BLaER1 (cell line): Measurements from ENCODE around the gene POLR3E.

Source experiments
- H3K27ac ChIP-seq: shearing (Covaris generic); formaldehyde crosslinking; 2 replicates; pipeline ENCODE4 v1.8.1; 2022
- H3K27me3 ChIP-seq: shearing (Covaris generic); formaldehyde crosslinking; 2 replicates; pipeline ENCODE4 v1.8.1; 2022
- H3K36me3 ChIP-seq: shearing (Covaris generic); formaldehyde crosslinking; 2 replicates; pipeline ENCODE4 v1.8.1; 2022
- H3K4me1 ChIP-seq: shearing (Covaris generic); formaldehyde crosslinking; 2 replicates; pipeline ENCODE4 v1.8.1; 2022
- H3K4me2 ChIP-seq: shearing (Covaris generic); formaldehyde crosslinking; 2 replicates; pipeline ENCODE4 v1.8.1; 2022
- H3K4me3 ChIP-seq: shearing (Covaris generic); formaldehyde crosslinking; 2 replicates; pipeline ENCODE4 v1.8.1; 2022
- H3K9ac ChIP-seq: shearing (Covaris generic); formaldehyde crosslinking; 2 replicates; pipeline ENCODE4 v1.8.1; 2022
- H3K9me3 ChIP-seq: shearing (Covaris generic); formaldehyde crosslinking; 2 replicates; pipeline ENCODE4 v1.8.1; 2022
- H4K20me1 ChIP-seq: shearing (Covaris generic); formaldehyde crosslinking; 2 replicates; pipeline ENCODE4 v1.8.1; 2022
- Cebpa-rat ChIP-seq: shearing (Covaris generic); IDR thresholded peaks from 2 replicates; pipeline ENCODE4 v1.8.1; 2022

POLR3E gene

DNA sequence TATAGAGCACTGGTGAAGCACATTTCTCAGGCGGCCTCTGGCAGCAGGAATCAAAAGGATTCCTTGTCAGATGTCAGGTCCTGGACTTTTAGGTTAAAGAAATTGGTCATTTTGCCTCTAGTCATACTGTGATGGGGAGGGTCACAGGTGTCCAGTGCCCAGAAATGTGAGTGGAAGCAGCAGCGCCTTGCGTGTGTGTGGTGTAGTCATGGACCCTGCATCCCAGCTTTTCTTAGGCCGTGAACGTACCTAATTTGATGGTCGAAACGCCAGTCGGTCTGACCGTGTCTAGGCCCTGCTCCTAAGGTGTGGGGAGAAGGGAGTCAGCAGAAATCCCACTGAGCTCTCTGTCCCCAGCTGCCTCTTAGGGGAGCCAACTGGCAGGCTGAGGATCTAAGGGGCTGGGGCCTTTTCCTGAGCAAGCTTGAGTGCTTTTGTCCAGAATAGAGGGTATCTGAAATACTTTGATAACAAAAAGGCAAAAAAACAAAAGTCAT, 32.0 kb downstream of the POLR3E start:
- Histone ChIP-seq H3K9ac (no peak overlapping the region), H3K4me3 (no peak overlapping the region), H4K20me1 (peaks cover 48% of the 10 kb centered on the region), H3K27me3 (no peaks in the 10 kb centered on the region), H3K4me1 (no peaks in the 10 kb centered on the region), H3K4me2 (no peak overlapping the region), H3K36me3 (peaks cover 100% of the 10 kb centered on the region), H3K27ac (no peak overlapping the region), H3K9me3 (no peaks in the 10 kb centered on the region)
- no peak for TF ChIP-seq Cebpa-rat

DNA sequence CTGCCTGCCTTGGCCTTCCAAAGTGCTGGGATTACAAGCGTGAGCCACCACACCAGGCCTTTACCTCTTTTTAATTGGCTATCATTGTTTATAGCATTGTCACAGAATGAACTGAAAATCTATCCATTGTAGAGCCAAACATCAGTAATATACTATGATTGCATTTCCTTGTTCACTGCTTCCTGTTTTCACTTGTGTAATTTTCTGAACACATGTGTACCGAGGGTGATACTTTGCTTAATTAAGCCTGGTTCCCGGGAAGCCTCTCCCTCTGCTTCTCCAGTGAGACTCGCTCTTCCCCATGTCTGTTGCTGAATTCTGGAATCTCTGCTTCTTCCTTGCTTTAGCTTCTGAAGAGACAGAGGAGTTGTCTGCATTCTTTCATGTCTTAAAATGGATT, 33.1 kb downstream of the POLR3E start:
- Histone ChIP-seq H3K4me2 (no peak overlapping the region), H3K36me3 (peaks cover 100% of the 10 kb centered on the region), H3K27me3 (no peaks in the 10 kb centered on the region), H3K9ac (no peak overlapping the region), H3K27ac (no peak overlapping the region), H3K4me3 (no peak overlapping the region), H4K20me1 (peaks cover 39% of the 10 kb centered on the region), H3K4me1 (no peaks in the 10 kb centered on the region), H3K9me3 (peaks cover 5% of the 10 kb centered on the region)
- no peak for TF ChIP-seq Cebpa-rat

GRCh38 chr16:22333457-22333994, 36.3 kb downstream of the POLR3E start:
- H3K27ac ChIP-seq: no peak overlapping the region
- TF ChIP-seq Cebpa-rat: no peak
- no peak overlapping the region for H3K4me3 ChIP-seq
- H3K9ac ChIP-seq: no peak overlapping the region
- peaks cover 35% of the 10 kb centered on the region for H3K9me3 ChIP-seq
- no peaks in the 10 kb centered on the region for H3K27me3 ChIP-seq
- peaks cover 9% of the 10 kb centered on the region for H4K20me1 ChIP-seq
- no peaks in the 10 kb centered on the region for H3K4me1 ChIP-seq
- H3K4me2 ChIP-seq: no peak overlapping the region
- peaks cover 85% of the 10 kb centered on the region for H3K36me3 ChIP-seq

- peaks cover 66% of the 10 kb centered on the region for H3K36me3 ChIP-seq
- no peaks in the 10 kb centered on the region for H3K27me3 ChIP-seq
- TF ChIP-seq Cebpa-rat: no peak
- H4K20me1 ChIP-seq: no peaks in the 10 kb centered on the region
- peaks cover 55% of the 10 kb centered on the region for H3K9me3 ChIP-seq
- H3K4me1 ChIP-seq: no peaks in the 10 kb centered on the region
- no peak overlapping the region for H3K4me2 ChIP-seq
- H3K4me3 ChIP-seq: peak overlapping the region; percentile 11; the same call in 1 of the 2 replicates
- H3K9ac ChIP-seq: no peak overlapping the region
- no peak overlapping the region for H3K27ac ChIP-seq
These were observed 38.5 kb downstream of the POLR3E start for GRCh38 chr16:22335668-22336246.

- Histone ChIP-seq H3K27ac (no peak overlapping the region), H3K4me3 (no peak overlapping the region), H3K9me3 (peaks cover 62% of the 10 kb centered on the region), H3K9ac (no peak overlapping the region), H3K27me3 (no peaks in the 10 kb centered on the region), H3K4me1 (no peaks in the 10 kb centered on the region), H3K36me3 (peaks cover 58% of the 10 kb centered on the region), H3K4me2 (no peak overlapping the region), H4K20me1 (no peaks in the 10 kb centered on the region)
- no peak for TF ChIP-seq Cebpa-rat
These were observed 39.4 kb downstream of the POLR3E start for GRCh38 chr16:22336581-22336980.

GRCh38 chr16:22337045-22337444, 39.8 kb downstream of the POLR3E start:
- peaks cover 54% of the 10 kb centered on the region for H3K36me3 ChIP-seq
- H3K4me2 ChIP-seq: no peak overlapping the region
- no peak overlapping the region for H3K9ac ChIP-seq
- no peak overlapping the region for H3K27ac ChIP-seq
- H3K27me3 ChIP-seq: no peaks in the 10 kb centered on the region
- no peak overlapping the region for H3K4me3 ChIP-seq
- TF ChIP-seq Cebpa-rat: no peak
- peaks cover 62% of the 10 kb centered on the region for H3K9me3 ChIP-seq
- H4K20me1 ChIP-seq: no peaks in the 10 kb centered on the region
- H3K4me1 ChIP-seq: no peaks in the 10 kb centered on the region

DNA sequence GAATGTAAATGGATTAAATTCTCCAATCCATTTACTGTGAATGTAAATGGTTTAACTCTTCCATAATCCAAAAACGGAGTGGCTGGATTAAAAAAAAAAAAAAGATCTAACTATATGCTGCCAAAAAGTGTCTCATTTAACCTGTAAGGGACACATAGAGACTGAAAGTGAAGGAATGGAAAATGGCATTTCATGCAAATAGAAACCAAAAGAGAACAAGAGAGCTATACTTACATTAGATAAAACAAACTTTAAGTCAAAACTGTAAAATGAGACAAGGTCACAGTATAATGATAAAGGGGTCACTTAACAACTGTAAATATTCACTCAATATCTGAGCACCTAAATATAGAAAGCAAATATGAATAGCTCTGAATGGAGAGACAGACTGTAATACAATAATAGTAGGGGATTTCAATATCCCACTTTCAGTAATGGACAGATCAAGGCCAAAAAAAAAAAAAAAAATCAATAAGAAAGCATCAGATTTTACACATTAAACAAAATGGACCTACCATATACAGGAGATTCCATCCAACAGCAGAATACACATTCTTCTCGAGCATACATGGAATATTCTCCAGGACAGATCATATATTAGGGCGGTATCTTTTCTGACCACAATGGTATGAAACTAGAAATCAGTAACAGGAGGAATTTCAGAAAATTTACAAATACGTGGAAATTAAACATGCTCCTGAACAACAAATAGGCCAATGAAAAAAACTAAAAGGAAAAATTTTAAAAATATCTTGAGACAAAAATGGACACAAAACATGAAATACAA, 40.8 kb downstream of the POLR3E start:
- no peaks in the 10 kb centered on the region for H3K4me1 ChIP-seq
- H3K27ac ChIP-seq: no peak overlapping the region
- no peak for TF ChIP-seq Cebpa-rat
- peaks cover 44% of the 10 kb centered on the region for H3K36me3 ChIP-seq
- no peaks in the 10 kb centered on the region for H4K20me1 ChIP-seq
- H3K9ac ChIP-seq: no peak overlapping the region
- H3K27me3 ChIP-seq: no peaks in the 10 kb centered on the region
- H3K4me2 ChIP-seq: no peak overlapping the region
- H3K4me3 ChIP-seq: no peak overlapping the region
- H3K9me3 ChIP-seq: peaks cover 62% of the 10 kb centered on the region

DNA sequence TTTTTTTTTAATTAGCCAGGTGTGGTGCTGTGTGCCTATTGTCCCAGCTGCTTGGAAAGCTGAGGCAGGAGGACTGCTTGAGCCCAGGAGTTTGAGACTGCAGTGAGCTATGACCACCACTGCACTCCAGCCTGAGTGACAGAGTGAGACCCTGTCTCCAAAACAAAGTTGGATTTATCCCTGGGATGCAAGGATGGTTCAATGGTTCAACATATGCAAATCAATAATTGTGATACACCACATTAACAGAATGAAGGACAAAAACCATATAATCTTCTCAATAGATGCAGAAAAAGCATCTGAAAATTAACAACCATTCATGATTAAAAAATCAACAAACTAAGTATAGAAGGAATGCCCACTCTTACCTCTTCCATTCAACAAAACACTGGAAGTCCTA, 43.7 kb downstream of the POLR3E start:
- Histone ChIP-seq H3K4me1 (no peaks in the 10 kb centered on the region), H3K4me2 (no peak overlapping the region), H3K4me3 (no peak overlapping the region), H4K20me1 (no peaks in the 10 kb centered on the region), H3K9ac (no peak overlapping the region), H3K36me3 (peaks cover 20% of the 10 kb centered on the region), H3K27ac (no peak overlapping the region), H3K27me3 (no peaks in the 10 kb centered on the region), H3K9me3 (peaks cover 50% of the 10 kb centered on the region)
- no peak for TF ChIP-seq Cebpa-rat

DNA sequence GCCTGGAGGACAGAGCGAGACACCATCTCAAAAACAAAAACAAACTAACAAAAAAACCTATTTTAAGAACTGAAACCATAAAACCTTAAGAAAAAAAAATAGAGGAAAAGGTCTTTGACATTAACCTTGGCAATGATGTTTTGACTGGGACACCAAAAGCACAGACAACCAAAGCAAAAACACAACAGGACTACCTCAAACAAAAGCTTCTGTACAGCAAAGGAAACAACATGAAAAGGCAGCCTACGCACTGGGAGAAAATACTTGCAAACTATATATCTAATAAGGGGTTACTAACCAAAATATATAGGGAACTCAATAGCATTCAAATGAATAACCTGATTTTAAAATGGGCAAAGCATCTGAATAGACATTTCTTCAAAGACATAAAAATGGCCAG, 44.9 kb downstream of the POLR3E start:
- TF ChIP-seq Cebpa-rat: no peak
- H3K9me3 ChIP-seq: peaks cover 39% of the 10 kb centered on the region
- no peaks in the 10 kb centered on the region for H4K20me1 ChIP-seq
- H3K36me3 ChIP-seq: peaks cover 21% of the 10 kb centered on the region
- no peak overlapping the region for H3K27ac ChIP-seq
- no peak overlapping the region for H3K4me2 ChIP-seq
- no peaks in the 10 kb centered on the region for H3K27me3 ChIP-seq
- no peak overlapping the region for H3K4me3 ChIP-seq
- no peaks in the 10 kb centered on the region for H3K4me1 ChIP-seq
- H3K9ac ChIP-seq: no peak overlapping the region

- Histone ChIP-seq H3K36me3 (peaks cover 54% of the 10 kb centered on the region), H3K4me2 (no peak overlapping the region), H3K27me3 (no peaks in the 10 kb centered on the region), H3K9me3 (no peaks in the 10 kb centered on the region), H3K9ac (no peak overlapping the region), H4K20me1 (no peaks in the 10 kb centered on the region), H3K4me1 (no peaks in the 10 kb centered on the region), H3K27ac (no peak overlapping the region; the same call in 1 of the 2 replicates), H3K4me3 (no peak overlapping the region)
- TF ChIP-seq Cebpa-rat: 0 out of 2 replicates have a peak, but pooled peaks have one; percentile 28
These were observed 49.3 kb downstream of the POLR3E start for GRCh38 chr16:22346483-22346882.
